Superior temporal gyrus (tissue), 1 donor: Measurements from ENCODE around the gene RIMBP2.

ENCODE experiments used
- DNase-seq: peaks from one replicate; pipeline ENCODE4 v3.0.0-alpha.2; 2016; ENCODE audit errors: extremely low spot score

Gene RIMBP2

GRCh38 chr12:130538343-130539095 lies 177.6 kb downstream of the RIMBP2 start:
- peak; percentile 38 for DNase-seq

DNA sequence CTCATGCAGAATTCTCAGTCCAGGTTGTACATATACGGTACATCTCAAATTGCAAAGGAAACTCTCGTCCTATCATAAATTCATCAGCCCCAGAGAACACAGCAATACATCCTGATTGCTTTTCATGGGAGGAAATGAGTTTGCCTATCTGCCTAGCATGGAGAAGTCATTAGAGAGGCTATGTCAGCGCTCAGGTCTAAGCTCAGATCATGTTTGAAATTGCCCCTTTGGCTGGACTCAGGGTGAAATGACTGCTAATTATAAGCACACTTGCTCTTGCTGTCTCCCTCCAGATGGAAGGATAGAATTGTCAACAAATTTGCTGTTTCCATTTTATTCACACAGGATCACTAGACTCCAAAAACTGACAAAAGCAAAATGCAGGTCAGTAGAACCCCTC lies 178.4 kb downstream of the RIMBP2 start:
- no peak for DNase-seq

DNA sequence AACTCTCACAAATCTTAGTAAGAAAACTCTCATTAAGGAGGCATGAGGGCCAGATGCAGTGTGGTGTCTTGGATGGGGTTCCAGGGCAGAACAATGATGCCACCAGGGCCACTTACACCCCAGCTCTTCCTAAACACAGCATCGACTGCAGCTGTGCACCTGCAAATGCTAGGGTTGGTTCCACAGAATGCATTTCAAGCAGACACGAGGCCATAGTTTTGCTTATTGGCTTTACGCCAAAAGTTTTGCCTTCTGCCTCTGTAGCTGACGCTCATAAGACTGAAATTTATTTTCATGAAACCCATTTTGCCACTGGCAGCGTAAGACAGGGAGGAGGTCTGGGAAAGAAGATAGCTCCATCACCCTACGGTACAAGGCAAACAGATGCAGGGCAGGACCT lies 179.0 kb downstream of the RIMBP2 start:
- no peak for DNase-seq

DNA sequence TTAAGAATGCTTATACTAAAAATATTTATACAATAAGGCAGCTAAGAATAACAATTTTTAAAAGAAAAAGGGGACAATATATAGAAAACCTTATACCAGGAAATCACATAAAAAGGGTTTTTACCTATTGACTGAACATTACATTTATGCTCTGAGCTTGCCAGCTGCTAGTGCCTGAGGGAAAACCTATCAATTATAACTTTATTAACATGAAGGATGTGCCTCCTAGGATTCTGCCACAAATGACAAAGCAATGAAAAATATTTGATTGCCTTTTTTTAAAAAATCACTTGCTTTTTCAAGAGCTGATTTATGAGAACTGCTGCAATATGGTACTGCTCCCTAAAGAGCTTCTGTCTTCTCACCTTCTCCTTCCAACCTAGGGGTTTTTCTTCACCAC lies 185.7 kb downstream of the RIMBP2 start:
- no peak for DNase-seq

GRCh38 chr12:130529781-130530180 lies 186.3 kb downstream of the RIMBP2 start:
- no peak for DNase-seq

DNA sequence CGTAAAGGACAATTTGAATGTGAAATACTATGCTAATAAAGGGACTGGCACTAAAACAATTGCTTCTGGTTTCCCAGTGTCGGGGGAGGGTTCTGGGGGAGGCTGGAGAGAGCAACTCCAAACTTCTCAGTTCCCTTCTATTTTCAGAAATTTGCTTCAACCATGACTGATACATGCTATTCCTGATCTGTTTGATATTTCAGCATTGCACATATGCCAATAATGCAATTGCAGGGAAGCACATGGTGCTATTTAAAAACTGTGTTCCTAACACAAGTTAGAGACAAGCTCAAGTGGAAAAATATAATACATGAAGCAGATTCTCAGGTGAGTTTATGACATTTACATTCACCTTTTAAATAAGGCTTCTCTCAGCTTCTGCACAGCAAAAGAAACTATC lies 188.9 kb downstream of the RIMBP2 start:
- no peak for DNase-seq

GRCh38 chr12:130526813-130527212 lies 189.3 kb downstream of the RIMBP2 start:
- no peak for DNase-seq

DNA sequence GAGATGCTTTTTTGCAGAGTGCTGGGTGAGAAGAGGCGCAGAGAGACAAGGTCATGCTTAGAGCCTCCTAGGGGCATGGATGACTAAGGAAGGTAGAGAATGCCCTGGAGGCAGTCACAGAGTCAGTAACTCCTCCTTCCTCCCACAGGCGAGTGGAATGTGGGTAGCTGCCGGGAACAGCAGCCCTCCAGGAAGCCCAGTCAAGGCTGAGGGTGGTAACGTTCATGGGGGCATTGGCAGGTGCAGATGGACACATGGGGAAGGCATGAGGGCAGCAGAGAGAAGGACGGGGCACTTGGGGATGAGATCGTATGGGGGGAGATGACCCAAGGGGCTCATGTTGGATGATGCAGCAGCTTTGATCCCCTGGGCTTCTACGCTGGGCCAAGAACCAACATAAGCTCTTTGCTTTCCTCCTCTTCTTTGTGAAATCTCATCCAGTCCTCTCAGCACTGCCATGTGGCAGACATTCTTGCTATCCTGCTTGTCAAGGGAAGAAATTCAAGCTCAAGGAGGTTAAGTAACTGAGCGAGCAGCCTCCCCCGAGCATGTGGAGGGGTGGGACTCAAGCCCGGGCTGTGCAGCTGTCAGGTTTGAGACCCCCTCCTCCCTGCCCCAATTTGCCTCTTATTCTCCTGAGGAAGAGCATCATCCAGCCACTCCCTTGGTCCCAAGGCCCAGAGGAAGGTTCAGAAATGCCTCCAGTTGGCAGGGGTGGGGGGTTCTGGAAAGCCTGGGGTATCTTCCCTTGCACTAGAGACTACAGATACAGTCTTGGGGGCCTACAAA lies 190.5 kb downstream of the RIMBP2 start:
- DNase-seq = no peak

DNA sequence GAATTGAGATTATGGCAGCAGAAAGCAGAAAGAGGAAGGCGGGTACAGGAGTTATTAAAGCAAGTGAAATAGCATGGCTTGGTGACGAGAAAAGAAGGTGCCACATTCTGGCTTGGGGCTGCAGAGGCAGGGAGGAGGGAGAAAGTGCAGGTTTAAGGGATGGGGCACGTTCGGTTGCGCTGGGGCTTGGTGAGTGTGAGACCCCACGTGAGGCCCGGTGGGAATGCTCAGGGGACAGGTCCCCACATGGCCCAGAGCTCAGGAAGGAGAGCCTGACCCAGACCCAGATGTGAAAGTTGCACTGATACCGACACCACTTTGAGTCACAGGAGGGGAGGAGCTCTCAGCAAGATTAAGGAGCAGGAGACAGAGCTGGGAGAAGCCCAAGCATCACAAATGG lies 191.3 kb downstream of the RIMBP2 start:
- DNase-seq = no peak

DNA sequence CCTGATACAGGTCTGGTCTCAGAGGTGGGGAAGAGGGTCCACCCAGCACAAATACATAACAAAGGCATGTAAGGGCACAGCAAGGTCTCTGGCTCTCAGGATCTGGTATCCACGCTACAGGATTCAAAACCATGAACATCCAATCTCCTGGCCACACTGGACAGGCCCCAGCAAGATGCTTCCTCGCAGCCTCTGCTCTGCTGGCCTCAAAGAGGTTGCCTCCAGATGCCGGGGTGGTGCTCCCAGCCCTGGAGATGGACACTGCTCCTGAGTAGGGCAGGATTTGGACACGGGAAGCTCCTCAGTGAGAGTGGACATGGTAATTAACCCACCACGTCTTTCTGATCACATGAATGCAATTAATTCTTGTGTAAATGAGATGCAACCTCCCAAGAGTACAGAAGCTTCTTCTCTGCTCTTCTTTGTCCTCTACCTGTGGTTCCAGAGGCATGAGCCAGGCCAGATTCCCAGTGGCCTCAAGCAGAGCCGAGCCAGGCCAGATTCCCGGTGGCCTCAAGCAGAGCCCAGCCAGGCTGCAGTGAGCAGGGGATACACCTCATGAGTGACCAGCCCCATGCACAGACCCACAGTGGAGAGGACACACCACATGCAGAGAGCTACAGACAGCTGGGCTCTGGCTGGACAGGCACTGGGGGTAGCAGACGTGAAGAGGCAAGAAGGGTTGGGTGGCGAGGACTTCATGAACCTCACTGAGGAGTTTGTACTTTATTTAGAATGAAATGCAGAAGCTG lies 192.1 kb downstream of the RIMBP2 start:
- DNase-seq = no peak

- no peak for DNase-seq
These were observed 192.9 kb downstream of the RIMBP2 start for GRCh38 chr12:130523208-130523607.

- DNase-seq = no peak
These were observed 193.8 kb downstream of the RIMBP2 start for GRCh38 chr12:130522244-130522834.

GRCh38 chr12:130521375-130522124 lies 194.5 kb downstream of the RIMBP2 start:
- no peak for DNase-seq

DNA sequence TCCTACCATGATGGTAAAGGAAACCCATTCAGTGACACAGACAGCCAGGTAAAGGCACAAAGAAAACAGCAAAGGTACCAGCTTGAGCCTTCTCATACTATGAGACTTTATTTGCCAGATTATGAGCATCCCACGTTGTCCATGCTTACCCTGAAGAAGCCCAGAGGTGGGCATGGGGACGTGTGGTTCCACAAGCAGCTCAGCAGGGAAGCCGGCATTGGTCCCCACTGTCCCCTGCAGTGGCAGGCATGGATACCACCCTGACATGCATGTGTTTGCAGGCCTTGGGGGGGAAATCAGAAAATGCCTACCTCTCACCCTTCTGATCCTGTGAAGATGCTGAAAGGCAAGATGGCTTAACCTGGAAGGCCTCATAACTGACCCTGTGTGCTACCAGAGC lies 195.3 kb downstream of the RIMBP2 start:
- DNase-seq = no peak

GRCh38 chr12:130517588-130517987 lies 198.5 kb downstream of the RIMBP2 start:
- DNase-seq = no peak

DNA sequence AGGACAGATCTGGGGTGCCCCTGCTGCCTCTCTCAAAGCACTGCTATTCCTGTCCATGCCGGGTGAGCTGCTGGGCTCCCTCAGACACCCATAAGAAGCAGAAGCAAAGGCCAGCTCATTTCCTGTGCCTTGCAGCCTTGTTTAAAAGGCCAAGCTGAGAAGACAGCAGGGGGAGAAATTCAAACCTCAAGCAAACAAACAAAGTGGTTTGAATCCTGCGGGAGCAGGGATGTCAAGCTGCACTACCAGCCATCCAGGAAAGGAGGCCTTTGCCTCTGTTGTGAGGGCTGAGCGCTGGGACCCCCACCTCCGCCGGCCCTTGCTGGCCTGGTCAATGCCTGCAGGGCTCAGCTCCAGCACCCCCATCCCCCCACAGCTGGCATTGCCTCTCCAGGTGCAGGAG lies 201.9 kb downstream of the RIMBP2 start:
- DNase-seq = no peak

DNA sequence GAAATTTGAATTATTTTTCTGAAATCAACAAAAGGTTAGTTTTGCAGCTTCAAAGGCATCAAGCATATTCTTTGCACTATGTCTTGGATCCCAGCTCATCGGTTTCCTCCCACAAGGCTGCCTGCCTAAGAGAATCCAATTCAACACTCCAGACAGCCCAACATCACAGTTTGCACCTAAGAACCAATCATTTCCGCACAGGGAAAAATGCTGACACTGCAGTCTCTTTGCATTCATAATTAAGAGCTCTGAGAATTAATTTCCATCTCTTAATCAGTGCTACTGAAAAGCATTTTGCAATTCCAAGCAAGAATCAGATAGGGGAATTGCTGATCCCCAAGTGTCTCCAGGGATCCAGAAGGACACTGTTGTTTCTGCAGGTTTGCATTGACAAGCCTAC lies 202.5 kb downstream of the RIMBP2 start:
- DNase-seq = peak; percentile 28

GRCh38 chr12:130511285-130511684 lies 204.8 kb downstream of the RIMBP2 start:
- DNase-seq = no peak

DNA sequence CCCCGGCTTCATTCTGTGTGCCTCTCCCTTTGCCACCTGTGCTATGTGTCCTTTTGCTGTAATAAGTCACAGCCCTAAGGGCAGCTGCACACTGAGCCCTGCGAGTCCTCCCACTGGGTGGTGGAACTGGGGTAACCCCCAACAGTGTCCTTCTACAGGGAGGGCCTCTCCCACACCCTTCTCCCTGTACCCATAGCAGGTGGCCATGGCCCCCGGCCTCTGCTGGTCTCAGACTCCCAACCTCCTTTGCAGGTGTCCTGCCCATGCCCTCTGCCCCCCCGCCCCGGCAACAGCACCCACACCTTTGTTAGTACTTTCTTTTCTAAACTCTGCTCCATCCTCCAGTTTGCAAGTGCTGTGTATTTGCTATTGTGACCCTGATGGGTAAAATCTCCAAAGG lies 206.6 kb downstream of the RIMBP2 start:
- no peak for DNase-seq

GRCh38 chr12:130508847-130509246 lies 207.3 kb downstream of the RIMBP2 start:
- no peak for DNase-seq

DNA sequence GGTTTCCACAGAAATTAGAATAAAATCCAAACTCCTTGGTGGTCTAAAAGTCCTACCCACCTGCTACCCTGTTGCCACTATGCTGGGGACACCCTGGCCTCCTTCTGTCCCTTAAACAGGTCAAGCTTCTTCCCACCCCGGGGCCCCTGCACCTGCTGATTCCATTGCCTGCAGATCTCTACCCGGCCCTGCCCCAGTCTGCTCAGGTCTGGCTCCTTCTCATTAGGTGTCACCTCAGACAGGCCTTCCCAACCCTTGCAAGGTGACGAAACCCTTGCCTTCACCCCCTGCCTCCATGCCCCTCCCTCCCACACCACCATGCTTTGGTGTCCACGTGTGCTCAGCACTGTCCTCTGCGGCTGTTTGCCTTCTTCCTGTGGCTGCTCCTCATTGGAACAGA lies 207.8 kb downstream of the RIMBP2 start:
- no peak for DNase-seq
